T-helper 2 cell (primary cell): Measurements from ENCODE around the gene DDX18.

ENCODE experiments used
- DNase-seq, 5 experiments: peaks; one replicate each; pipeline versions ENCODE4 v3.0.0 to v3.0.0-alpha.2; 2012 to 2022

Gene DDX18

DNA sequence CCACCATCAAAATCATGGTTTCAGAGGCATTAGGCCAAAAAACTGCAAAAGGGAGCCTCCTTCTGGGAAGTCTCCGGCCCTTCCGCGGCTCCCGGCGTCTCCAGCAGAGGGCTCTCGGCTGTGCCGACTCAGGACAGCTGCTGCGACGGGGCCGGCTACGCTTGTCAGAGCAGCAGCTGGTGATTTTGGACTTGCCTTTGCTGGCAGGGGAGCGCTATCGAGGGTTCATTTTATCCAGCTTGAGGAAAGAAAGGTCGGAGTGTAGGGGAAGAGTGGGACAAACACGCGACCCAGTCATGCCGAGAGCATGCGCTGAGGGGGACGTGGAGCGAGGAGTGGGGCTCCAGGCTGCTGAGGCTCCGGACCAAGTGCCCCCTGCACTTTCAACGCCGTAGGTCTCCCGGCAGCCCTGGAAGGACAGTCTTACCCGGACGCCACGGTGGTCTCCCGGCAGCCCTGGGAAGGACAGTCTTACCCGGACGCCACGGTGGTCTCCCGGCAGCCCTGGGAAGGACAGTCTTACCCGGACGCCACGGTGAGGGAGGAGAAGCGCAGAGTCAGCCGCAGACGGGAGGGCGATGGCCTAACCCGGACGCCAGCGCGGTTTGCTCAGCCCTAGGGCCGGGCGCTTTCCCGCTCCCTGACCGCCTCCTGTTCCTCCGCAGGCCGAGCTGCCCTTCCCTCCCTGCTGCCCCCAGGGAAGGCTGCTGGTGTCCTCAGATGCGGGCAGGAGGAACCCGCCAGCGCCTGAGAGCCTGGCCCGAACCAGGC, 21.7 kb downstream of the DDX18 start:
- peak in 4 of 5 experiments; percentile 22 to 51 (median 26) for DNase-seq

DNA sequence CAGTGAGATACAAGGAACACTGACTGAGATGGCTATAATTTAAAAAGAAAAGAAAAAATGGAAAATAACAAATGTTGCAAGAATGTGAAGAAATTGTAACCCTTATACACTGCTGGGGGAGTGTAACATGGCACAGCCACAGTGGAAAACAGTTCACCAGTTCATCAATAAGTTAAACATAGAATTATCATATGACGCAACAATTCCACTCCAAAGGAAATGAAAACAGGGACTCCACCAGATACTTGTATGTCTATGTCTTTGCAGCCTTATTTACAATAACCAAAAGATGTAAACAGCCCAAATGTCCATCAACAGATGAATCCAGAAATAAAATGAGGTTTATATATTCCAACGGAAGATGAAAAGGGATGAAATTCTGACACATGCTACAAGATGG, 30.8 kb downstream of the DDX18 start:
- DNase-seq, result no peak

DNA sequence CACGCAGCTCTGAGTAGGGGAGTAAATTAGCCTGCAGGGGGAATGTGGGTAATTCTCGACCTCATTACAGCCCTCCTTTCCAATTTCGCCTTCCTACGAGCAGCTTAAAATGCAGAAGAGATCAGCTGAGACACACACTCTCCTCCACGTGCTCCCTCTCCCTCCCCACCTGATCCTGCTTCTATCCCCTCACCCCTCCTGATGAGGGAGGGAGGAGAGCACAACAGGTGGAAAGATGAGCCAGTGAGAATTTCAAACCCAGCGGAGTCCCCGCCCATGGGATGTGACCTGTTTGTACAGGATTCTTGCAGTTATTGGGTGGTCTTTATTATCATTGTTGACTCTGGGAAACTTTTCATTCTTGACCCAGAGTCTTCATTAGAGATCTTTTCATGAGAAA, 35.5 kb downstream of the DDX18 start:
- no peak for DNase-seq

DNA sequence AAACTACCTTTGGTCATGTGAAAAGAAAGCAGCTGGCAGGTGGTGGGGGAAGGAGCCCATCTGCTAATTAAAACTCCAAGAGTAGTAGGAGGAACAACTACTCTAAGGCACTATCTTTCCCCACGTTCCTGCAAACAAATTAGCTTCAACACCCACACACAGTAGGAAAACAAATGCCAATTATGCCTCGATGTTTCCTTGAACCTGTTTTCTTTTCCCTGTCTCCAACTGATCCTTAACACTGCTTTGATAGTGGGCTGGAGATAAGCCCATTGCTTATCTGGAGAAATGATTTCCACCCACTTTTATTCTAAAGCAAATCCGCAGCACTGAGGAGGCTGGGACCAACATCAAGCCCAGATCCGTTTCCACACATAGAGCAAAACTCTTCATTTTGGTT, 36.0 kb downstream of the DDX18 start:
- no peak for DNase-seq

GRCh38 chr2:117851969-117852368, 37.5 kb downstream of the DDX18 start:
- DNase-seq, result no peak

DNA sequence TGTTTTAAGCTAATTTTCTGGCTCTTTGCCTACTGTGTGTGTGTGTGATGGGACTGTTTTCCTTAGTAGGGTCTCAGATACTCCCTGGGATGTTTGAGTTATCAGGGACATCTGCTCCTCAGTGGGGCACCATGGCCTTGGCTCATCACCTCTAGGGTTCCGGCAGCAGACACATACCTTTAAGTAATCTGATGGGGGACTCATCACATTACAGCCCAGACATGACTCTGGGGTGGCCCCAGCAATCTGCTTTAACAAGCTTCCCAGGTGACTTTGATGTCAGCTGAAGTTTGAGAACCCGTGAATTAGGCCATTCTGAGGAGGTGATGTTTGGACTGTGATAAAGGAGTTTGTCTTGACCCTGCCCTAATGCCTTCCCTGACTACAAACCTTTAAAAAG, 38.8 kb downstream of the DDX18 start:
- no peak for DNase-seq

DNA sequence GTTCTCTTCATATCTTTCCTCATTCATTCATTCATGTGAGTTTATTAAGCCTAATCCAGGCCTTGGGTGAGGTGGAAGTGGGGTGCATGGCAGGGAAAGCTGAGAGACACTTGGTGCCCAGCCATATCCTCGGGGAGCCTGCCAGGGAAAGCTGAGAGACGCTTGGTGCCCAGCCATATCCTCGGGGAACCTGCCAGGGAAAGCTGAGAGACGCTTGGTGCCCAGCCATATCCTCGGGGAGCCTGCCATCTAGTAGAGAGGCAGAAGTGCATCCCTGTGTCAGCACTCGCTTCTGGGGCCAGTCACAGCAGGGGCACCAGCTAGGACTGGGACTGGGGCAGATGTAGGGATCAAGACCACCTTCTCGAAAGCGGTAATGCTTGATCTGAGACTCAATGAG, 39.4 kb downstream of the DDX18 start:
- no peak for DNase-seq

- no peak for DNase-seq
Observed at GRCh38 chr2:117854610-117855009, 40.1 kb downstream of the DDX18 start.

GRCh38 chr2:117855886-117856285, 41.4 kb downstream of the DDX18 start:
- DNase-seq, result no peak

- no peak for DNase-seq
Observed at GRCh38 chr2:117856415-117857210, 42.1 kb downstream of the DDX18 start.

- DNase-seq, result no peak
Observed at GRCh38 chr2:117858336-117858735, 43.8 kb downstream of the DDX18 start.

DNA sequence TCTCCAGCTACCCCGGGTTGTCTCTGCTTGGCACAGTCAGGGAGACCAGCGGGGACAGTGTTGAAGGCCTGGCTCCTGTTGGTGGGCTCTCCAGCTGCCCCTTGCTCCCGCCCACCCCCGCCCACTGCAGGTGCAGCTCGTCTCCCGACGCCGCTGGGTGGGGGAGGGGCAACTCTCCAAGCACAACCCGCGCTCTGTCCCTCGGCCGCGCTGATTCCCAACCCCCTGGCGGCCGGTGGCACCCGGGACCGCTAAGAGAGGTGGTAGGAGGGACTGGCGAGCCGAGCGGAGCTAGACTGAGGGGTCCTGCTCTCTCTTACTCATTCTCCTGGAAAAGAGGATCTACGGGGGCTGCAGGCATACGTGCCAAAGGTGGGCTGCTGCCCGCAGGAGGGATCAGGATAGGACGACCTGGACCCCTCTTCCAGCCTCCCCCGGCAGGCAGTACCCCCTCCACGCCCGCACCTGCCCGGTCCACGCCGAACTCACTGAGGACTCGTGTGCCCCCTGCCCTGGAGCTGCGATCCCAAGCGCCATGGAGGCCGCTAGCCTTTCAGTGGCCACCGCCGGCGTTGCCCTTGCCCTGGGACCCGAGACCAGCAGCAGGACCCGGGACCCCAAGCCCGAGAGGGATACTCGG, 44.5 kb downstream of the DDX18 start:
- no peak for DNase-seq

DNA sequence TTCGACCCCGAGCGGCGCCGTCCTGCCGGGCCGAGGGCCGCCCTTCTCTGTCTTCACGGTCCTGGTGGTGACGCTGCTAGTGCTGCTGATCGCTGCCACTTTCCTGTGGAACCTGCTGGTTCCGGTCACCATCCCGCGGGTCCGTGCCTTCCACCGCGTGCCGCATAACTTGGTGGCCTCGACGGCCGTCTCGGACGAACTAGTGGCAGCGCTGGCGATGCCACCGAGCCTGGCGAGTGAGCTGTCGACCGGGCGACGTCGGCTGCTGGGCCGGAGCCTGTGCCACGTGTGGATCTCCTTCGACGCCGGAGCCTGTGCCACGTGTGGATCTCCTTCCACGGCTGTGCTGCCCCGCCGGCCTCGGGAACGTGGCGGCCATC, 45.0 kb downstream of the DDX18 start:
- DNase-seq, result no peak

DNA sequence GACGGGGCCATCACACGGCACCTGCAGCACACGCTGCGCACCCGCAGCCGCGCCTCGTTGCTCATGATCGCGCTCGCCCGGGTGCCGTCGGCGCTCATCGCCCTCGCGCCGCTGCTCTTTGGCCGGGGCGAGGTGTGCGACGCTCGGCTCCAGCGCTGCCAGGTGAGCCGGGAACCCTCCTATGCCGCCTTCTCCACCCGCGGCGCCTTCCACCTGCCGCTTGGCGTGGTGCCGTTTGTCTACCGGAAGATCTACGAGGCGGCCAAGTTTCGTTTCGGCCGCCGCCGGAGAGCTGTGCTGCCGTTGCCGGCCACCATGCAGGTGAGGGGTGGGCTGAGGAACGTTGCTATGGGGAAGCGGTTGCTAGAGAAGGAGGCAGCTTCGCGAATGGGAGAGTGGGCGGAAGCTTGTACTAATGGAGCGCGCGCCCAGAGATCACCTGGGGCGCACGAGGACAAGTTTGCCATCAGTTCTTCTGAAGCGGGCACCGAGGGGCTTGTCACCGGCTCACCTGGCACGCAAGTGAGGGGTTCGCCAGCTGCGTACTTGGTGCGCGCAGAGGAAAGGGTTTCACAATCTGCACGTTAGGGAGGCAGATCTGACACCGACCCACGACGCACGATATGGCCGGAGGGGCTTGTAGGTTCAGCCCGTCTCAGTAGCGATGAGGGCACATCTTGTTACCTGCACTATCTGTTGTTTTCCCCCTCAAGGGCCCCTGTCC, 45.6 kb downstream of the DDX18 start:
- no peak for DNase-seq

- DNase-seq, result no peak
Observed at GRCh38 chr2:117862459-117862858, 48.0 kb downstream of the DDX18 start.

- DNase-seq, result no peak
Observed at GRCh38 chr2:117875786-117876185, 61.3 kb downstream of the DDX18 start.

DNA sequence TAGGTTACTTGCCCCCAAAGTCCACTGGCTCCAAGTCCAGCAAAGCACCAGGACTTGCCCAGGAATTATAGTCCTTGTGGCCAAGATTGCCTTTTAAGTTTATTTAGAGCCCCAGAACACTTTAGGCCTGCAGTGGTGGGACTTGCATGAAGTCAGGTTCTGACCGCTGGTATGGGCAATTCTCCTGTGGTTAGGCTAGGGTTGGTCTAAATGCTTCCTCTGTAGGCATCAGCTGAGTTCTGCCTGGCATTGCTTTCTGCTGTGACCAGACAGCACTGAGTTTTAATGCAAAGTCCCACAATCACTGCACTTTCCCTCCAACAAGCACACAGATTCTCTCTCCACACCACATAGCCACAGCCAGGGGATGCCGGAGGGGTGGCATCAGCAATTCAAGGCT, 64.5 kb downstream of the DDX18 start:
- no peak for DNase-seq
